Smooth muscle cell (in vitro differentiated cells): ENCODE measurements around the gene GCK. TPM values are rescaled to one million over a fixed set of nuclear protein-coding genes. Genes with fewer than 3 reads are reported as not detected.

Experiments used
- DNase-seq: peaks from one replicate; lab custom pipeline; 2025; ENCODE audit not compliant: unreplicated experiment; lab: John Stamatoyannopoulos, UW
- H2AFZ ChIP-seq: fragments of 200-600 bp; sonication (generic); 2 replicates; pipeline ENCODE4 v1.6.0; 2016; ENCODE audit warnings: antibody characterized with exemption, low read depth, mild to moderate bottlenecking
- H3F3A ChIP-seq: fragments of 200-600 bp; sonication (generic); 2 replicates; pipeline ENCODE4 v1.6.0; 2017; ENCODE audit warnings: antibody characterized with exemption, low read depth
- H3K27ac ChIP-seq: fragments of 200-600 bp; sonication (generic); 2 replicates; pipeline ENCODE4 v1.5.1; 2016; ENCODE audit warnings: low read depth, mild to moderate bottlenecking
- H3K27me3 ChIP-seq: fragments of 200-600 bp; sonication (generic); 2 replicates; pipeline ENCODE4 v1.6.1; 2016; ENCODE audit warnings: low read depth, mild to moderate bottlenecking
- H3K36me3 ChIP-seq: fragments of 200-600 bp; sonication (generic); 2 replicates; pipeline ENCODE4 v1.5.1; 2016; ENCODE audit warnings: low read depth
- H3K4me1 ChIP-seq: fragments of 200-600 bp; sonication (generic); 2 replicates; pipeline ENCODE4 v1.5.1; 2016; ENCODE audit warnings: low read depth
- H3K4me2 ChIP-seq: fragments of 200-600 bp; sonication (generic); 2 replicates; pipeline ENCODE4 v1.6.0; 2016; ENCODE audit warnings: mild to moderate bottlenecking
- H3K4me3 ChIP-seq: fragments of 200-600 bp; sonication (generic); 2 replicates; pipeline ENCODE4 v1.5.1; 2016; ENCODE audit warnings: mild to moderate bottlenecking
- H3K79me2 ChIP-seq: fragments of 200-600 bp; sonication (generic); 2 replicates; pipeline ENCODE4 v1.6.0; 2016; ENCODE audit warnings: low read depth, mild to moderate bottlenecking
- H3K9ac ChIP-seq: fragments of 200-600 bp; sonication (generic); 2 replicates; pipeline ENCODE4 v1.6.0; 2016; ENCODE audit warnings: low read depth
- H3K9me3 ChIP-seq: fragments of 200-600 bp; sonication (generic); replicated peaks from 2 replicates; pipeline ENCODE4 v1.5.1; 2016; ENCODE audit warnings: low read depth
- H4K20me1 ChIP-seq: fragments of 200-600 bp; sonication (generic); 2 replicates; pipeline ENCODE4 v1.6.0; 2016; ENCODE audit warnings: low read depth
- WGBS: methylation state at CpG from one replicate; pipeline ENCODE4 v1.1.7; 2016; ENCODE audit warnings: low lambda C conversion rate; 5-methylcytosine and 5-hydroxymethylcytosine counted together
- polyA plus RNA-seq: library from polyadenylated mRNA; unstranded; fragments of >200 nt; fragmentation: Nextera tagmentation; extraction: Ambion mirVana; gene quantifications from 2 replicates; pipeline ENCODE4 v1.2.1, GENCODE V29; 2016
- total RNA-seq: library from RNA; depleted of rRNA; stranded (reverse); fragments of >200 nt; gene quantifications from 2 replicates; pipeline ENCODE4 v1.2.3, GENCODE V29; 2014
- TF ChIP-seq, protein P1 (sequence below): fragments of 200-600 bp; sonication (generic); IDR thresholded peaks from 2 replicates; pipeline ENCODE4 v1.5.1; 2017; ENCODE audit warnings: borderline replicate concordance, mild to moderate bottlenecking, antibody characterized with exemption; ENCODE audit not compliant: insufficient read depth, poor library complexity, severe bottlenecking

GCK gene
- total and polyA plus RNA-seq, 2 experiments from 2014 or later = 1.6 to 5.5 TPM

DNA sequence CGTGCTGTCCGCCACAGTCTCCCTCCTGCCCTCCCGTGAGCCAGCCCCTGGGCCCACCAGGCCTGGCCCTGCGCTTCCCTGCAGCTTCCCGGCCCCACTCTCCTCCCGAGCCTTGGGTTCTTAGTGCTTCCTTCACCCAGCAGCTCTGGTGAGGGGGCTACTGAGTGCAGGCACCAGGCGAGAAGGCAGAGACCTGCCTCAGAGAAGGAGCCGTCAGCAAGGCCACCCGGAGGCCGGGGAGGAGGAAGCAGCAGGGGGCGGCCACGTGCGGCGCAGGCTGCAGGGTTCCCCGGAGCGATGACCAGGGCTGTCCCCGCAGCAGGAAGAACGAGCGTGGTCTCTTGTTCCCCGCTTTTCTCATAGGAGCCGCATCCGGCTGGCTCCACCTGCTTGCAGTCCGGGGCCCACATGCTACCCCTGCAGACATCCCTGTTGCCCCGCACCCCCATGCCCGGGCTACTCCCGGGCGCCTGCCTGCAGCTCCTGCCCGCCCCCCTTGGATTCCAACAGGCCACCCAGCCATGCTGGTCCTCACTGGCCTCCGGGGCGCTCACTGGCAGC lies 32.1 kb upstream of the GCK start:
- DNase-seq = no peak
- TF ChIP-seq, protein P1, sequence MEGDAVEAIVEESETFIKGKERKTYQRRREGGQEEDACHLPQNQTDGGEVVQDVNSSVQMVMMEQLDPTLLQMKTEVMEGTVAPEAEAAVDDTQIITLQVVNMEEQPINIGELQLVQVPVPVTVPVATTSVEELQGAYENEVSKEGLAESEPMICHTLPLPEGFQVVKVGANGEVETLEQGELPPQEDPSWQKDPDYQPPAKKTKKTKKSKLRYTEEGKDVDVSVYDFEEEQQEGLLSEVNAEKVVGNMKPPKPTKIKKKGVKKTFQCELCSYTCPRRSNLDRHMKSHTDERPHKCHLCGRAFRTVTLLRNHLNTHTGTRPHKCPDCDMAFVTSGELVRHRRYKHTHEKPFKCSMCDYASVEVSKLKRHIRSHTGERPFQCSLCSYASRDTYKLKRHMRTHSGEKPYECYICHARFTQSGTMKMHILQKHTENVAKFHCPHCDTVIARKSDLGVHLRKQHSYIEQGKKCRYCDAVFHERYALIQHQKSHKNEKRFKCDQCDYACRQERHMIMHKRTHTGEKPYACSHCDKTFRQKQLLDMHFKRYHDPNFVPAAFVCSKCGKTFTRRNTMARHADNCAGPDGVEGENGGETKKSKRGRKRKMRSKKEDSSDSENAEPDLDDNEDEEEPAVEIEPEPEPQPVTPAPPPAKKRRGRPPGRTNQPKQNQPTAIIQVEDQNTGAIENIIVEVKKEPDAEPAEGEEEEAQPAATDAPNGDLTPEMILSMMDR = no peak
- Histone ChIP-seq H3K27me3 (no peaks in the 10 kb centered on the region), H3K4me2 (no peak overlapping the region), H3K4me3 (no peak overlapping the region), H3K9ac (no peak overlapping the region), H3K36me3 (no peaks in the 10 kb centered on the region), H3K79me2 (no peaks in the 10 kb centered on the region), H3K9me3 (no peaks in the 10 kb centered on the region), H3F3A (no peaks in the 10 kb centered on the region), H2AFZ (no peak overlapping the region), H3K27ac (no peak overlapping the region), H4K20me1 (no peaks in the 10 kb centered on the region), H3K4me1 (peaks cover 9% of the 10 kb centered on the region)
- WGBS = 65% methylated on average over 30 of the region's 30 CpGs

DNA sequence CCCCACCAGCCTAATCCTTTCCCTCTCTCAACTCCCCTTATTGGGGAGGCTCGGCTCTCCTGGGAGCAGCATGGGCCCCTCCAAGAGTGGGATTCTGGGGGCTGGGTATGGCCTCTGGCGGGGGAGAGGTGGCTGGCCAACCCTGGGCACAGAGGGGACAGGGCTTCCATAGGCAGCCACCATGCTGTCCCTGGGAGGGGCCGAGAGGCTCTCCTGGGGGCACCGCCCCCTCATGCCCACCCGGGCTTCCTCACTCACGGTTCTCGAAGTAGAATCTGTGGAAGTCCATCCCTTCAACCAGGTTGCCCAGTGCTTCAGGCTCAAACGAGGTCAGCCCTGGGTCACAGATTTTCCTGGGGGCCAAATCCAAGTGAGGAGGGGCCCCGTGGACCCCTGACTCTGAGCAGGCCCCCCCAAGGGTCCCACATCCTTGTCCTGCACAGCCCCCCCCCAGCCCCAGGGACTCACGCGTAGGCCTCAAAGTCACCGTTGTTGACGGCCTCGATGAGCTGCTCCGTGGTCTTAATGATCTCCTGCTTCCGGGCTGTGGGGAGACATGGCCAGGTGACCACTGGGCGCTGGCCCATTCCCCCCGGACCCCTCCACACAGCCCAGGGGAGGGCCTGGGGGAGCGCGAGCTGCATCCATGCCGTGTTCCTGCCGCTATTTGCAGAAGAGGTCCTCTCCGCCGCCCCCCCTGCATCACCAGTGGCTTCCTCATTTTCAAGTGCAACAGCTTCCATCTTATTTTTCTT lies 31.3 kb upstream of the GCK start:
- no peaks in the 10 kb centered on the region for H3K79me2 ChIP-seq
- no peaks in the 10 kb centered on the region for H3F3A ChIP-seq
- no peak overlapping the region for H3K27ac ChIP-seq
- H3K9ac ChIP-seq = no peak overlapping the region
- no peaks in the 10 kb centered on the region for H3K36me3 ChIP-seq
- no peak overlapping the region for H2AFZ ChIP-seq
- peaks cover 9% of the 10 kb centered on the region for H3K4me1 ChIP-seq
- no peak overlapping the region for H3K4me2 ChIP-seq
- TF ChIP-seq, protein P1 = no peak
- H3K27me3 ChIP-seq = no peaks in the 10 kb centered on the region
- no peaks in the 10 kb centered on the region for H3K9me3 ChIP-seq
- no peaks in the 10 kb centered on the region for H4K20me1 ChIP-seq
- no peak overlapping the region for H3K4me3 ChIP-seq
- 91% methylated on average over 20 of the region's 24 CpGs for WGBS
- DNase-seq = no peak

DNA sequence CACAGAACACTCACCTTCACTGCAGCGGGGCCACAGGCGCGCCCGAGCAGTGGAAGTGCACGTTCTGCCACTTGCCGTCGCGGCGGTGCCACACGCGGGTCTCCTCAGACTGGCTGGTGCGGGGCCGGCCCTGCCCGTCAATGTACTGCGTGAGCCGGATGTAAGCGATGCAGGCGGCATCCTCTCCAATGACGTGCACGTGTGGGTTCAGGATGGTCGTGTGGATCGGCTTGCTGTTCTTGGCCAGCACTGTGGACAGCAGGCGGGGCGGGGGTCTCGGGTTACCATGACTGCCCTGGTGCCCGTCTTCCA lies 30.8 kb upstream of the GCK start:
- Histone ChIP-seq H3K36me3 (no peaks in the 10 kb centered on the region), H2AFZ (no peak overlapping the region), H3K27me3 (no peaks in the 10 kb centered on the region), H3K9me3 (no peaks in the 10 kb centered on the region), H3K4me1 (peaks cover 9% of the 10 kb centered on the region), H3K4me2 (no peak overlapping the region), H3F3A (no peaks in the 10 kb centered on the region), H3K27ac (no peak overlapping the region), H3K79me2 (no peaks in the 10 kb centered on the region), H3K4me3 (no peak overlapping the region), H3K9ac (no peak overlapping the region), H4K20me1 (no peaks in the 10 kb centered on the region)
- TF ChIP-seq, protein P1 = no peak
- DNase-seq = no peak
- 90% methylated on average over 26 of the region's 26 CpGs for WGBS
